A673 (cell line): ENCODE measurements around the gene HYCC2.

Source experiments
- EZH2 ChIP-seq: fragments of 200-600 bp; sonication (generic); IDR thresholded peaks from 2 replicates; pipeline ENCODE4 v1.6.1; 2017; ENCODE audit warnings: borderline replicate concordance, low read depth, mild to moderate bottlenecking, mixed read lengths, antibody characterized with exemption, low read length; ENCODE audit not compliant: poor library complexity, severe bottlenecking
- TF ChIP-seq, protein P1 (sequence below): fragments of 300-800, 200-600 bp; sonication (generic); conservative IDR thresholded peaks from 2 replicates; pipeline ENCODE4 v1.5.1; 2017; ENCODE audit warnings: low read depth, mild to moderate bottlenecking, antibody characterized with exemption, low read length, moderate library complexity, mixed read lengths

- TF ChIP-seq, protein P1, sequence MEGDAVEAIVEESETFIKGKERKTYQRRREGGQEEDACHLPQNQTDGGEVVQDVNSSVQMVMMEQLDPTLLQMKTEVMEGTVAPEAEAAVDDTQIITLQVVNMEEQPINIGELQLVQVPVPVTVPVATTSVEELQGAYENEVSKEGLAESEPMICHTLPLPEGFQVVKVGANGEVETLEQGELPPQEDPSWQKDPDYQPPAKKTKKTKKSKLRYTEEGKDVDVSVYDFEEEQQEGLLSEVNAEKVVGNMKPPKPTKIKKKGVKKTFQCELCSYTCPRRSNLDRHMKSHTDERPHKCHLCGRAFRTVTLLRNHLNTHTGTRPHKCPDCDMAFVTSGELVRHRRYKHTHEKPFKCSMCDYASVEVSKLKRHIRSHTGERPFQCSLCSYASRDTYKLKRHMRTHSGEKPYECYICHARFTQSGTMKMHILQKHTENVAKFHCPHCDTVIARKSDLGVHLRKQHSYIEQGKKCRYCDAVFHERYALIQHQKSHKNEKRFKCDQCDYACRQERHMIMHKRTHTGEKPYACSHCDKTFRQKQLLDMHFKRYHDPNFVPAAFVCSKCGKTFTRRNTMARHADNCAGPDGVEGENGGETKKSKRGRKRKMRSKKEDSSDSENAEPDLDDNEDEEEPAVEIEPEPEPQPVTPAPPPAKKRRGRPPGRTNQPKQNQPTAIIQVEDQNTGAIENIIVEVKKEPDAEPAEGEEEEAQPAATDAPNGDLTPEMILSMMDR = no peak
- no peak for TF ChIP-seq EZH2
Observed at GRCh38 chr2:201057087-201057521, 14.4 kb downstream of the HYCC2 start.
